Hematopoietic multipotent progenitor cell treated with erythropoietin and hydrocortisone succinate and interleukin-3 and kit ligand, for 4 days (in vitro differentiated cells): ENCODE results near the gene PKD2.
A peak's percentile ranks its signal among the peaks of the same experiment; 100 is the strongest.

ENCODE experiments used
- DNase-seq: peaks from one replicate; pipeline ENCODE4 v3.0.0-alpha.2; 2015

The PKD2 gene

DNA sequence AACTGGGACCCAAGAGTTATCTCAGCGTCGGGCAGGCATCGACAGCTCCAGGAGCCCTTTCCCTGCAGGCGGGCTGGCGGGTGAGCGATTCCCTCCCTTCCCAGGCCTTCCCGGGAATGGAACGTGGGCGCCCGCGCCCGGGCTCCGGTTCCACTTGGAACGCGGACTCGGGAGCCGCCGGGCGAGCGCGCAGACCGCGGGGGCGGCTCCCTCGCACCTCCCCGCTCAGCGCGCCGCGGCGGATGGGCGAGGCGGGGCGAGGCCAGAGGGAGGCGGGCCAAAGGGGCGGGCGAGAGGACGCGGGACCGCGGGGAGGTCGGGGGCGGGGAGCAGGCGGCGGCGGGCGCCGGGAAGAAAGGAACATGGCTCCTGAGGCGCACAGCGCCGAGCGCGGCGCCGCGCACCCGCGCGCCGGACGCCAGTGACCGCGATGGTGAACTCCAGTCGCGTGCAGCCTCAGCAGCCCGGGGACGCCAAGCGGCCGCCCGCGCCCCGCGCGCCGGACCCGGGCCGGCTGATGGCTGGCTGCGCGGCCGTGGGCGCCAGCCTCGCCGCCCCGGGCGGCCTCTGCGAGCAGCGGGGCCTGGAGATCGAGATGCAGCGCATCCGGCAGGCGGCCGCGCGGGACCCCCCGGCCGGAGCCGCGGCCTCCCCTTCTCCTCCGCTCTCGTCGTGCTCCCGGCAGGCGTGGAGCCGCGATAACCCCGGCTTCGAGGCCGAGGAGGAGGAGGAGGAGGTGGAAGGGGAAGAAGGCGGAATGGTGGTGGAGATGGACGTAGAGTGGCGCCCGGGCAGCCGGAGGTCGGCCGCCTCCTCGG is at the start of gene PKD2:
Gene PKD2, plus strand, starts transcription at position 332 of the 818 bp plus-strand sequence. Its CDS starts 99 bp downstream, at position 431.
- DNase-seq, result peak; percentile 92

DNA sequence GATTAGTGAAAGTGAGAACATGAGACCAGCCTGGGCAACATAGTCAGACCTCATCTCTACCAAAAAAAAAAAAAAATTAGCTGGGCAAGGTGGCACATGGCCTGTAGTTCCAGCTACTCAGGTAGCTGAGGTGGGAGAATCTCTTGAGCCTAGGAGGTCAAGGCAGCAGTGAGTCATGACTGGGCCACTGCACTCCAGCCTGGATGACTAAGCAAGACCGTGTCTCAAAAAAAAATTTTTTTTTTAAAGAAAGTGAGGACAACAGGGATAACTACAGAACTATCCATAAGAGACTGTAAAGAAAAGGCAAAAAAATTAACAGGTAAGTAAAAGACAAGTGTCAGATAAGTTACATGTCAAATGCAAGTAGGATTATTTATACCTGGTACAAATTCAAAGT is 45.4 kb upstream of the PKD2 start:
- no peak for DNase-seq

DNA sequence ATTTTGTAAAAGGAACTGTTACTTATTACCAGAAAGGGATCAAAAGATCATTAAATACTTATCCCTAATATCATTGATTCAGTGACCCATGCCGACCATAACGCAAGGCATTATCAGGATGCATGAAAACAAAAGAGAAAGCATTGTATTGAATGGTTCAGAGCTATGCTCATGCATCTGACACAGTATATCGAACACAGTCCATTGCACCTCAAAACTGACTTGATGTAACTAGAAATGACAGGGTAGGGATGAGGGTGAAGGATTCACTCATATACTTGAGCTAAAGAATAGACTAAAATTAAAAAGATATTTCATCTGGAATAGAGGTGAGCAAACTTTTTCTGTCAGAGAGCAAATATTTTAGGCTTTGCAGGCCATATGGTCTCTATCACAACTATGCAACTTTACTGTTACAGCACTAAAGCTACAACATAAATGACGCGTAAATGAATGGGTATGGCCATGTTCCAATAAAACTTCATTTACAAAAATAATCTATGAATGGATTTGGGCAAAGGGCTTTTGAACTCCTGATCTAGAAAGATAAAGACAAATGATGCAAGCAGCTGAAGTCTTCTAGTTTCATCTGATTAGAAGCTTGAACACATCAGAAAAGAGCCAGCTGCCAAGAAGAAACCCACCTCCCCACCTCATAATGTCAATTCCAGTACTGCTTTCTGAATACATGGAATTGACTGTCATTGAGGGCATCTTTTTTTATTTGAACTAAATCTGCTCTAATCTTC is 44.9 kb upstream of the PKD2 start:
- peak; percentile 20 for DNase-seq

DNA sequence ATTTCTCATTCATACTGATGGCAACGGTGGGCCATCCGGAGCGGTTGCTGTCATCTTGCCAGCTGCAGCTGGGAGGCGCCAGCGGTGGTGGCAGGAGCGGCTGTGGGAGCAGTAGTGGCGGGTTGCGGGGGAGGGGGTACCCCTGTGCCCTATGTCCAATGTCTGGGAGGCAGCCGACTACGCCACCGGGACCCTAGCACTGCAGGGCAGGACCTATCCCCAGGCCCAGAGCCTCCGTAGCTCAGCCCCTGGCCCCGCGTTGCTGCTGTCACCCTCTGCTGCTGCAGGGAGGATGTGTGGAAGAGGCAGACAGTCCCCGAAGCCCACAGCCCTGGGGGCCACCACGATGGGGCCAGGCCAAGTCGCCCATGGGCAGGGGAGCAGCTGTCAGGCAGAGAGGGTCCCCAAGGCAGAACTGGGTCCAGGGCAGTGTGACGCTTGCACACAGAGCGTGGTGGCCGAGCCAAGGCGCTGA is 41.9 kb upstream of the PKD2 start:
- DNase-seq, result no peak

DNA sequence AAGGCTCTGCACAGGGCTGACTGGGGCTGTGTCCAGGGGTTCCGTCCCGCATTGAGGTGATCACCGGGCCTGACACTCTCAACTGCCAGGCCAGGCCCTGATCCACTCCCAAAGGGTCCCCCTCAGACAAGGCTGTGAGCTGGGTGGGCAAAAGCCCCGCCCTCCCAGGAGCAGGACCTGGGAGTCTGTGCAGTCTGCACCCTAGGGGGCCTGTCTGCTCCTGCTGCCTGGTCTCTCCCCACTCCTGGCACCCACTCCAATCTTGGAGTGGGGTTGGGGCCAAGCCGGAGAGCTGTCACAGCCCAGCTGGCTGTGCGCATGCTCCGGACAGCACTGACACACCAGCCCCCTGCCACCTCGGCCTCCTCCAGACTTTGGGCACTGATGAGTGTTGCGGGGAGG is 41.3 kb upstream of the PKD2 start:
- no peak for DNase-seq

DNA sequence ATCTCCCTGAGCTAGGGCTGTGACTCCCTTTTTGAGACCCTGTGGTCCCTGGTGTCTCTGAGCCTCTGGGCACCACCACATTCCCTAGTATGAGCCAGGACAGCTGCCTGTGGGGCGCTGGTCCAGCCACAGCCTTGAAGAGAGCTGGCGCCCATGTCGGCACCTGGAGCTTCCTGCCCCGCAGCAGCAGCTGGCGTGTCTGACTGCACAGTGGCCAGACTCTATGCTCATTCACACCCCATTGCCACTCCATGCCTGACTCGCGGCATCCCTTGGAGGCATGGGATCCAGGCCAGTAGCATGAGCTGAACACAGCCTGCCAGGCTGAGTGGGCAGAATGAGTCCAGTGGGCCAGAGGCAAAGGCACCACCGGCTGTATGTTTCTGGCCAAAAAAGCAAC is 40.2 kb upstream of the PKD2 start:
- no peak for DNase-seq

DNA sequence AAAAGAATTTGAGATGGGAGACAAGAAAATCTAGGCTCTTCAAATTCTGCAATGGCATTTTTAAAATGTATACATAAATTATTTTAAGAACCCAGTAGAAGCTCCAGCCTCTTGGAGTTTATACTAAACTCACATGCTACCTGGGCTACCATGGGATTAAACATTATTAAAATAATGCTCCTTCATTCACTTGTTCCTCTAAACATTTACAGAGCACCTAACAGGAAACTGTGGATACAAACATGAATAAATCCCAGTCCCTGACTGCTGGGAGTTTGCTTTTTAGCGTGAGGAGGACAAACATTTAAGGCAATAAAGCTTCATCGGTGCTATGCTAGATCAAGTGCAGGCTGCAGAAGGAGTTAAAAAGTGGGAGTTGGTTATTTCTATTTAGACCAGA is 37.3 kb upstream of the PKD2 start:
- DNase-seq, result no peak

DNA sequence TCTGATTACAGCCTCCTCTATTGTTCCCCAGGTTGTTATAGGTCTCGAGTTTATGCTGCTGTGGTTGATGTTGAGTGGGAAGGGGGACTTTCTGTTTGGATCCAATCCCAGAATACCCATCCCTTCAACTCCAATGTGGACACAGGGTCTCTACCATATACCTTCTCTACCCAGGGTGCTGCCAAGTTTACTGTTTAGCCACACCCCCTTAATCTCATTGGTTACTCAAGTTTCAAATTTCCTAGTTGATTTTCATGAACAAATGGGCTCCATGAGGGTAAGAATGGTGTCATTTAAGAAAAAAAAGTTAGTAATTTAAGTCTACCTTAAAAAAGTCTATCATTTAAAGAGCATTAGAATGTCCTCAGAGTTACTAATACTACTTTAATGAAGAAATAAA is 35.6 kb upstream of the PKD2 start:
- no peak for DNase-seq

DNA sequence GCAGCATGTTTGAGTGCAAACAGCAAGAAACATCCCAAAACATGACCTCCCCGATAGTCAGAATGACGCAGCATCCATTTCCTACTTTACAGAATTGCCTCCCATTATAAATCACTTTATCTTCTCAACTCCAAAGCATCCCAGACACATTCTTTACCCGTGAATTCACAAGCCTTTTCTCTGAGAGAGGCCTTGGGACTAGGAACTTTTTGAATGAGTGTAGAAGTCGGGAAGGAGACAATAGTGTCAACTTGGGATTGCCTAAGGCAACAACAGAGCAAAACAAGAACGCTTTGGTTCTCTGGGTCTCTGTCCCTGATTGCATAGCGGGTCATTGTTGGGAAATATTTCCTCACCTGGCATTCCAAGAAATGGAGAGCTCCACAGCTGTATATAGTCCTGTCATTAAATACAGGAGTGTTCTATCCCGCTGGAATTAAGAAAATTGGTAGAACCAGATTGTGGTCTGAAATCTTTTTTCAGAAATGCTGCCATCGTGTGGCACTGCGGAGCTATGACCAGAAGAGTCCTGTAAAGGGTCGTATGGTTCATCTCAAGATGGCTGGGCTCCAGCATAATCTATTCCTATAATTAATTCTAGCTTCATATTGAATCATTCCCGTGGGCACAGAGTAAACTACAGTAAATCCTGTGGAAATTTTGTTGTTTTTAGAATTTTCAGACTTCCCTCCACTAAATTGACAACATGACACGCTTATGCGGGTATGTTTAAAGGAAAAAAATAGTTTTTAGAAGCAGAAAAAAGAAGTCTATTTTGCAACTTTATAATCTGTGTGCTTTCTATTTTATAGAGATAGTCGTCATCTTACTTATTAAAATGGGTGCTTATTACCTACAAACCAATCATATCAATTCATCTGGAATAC is 33.9 kb upstream of the PKD2 start:
- peak; percentile 79 for DNase-seq

DNA sequence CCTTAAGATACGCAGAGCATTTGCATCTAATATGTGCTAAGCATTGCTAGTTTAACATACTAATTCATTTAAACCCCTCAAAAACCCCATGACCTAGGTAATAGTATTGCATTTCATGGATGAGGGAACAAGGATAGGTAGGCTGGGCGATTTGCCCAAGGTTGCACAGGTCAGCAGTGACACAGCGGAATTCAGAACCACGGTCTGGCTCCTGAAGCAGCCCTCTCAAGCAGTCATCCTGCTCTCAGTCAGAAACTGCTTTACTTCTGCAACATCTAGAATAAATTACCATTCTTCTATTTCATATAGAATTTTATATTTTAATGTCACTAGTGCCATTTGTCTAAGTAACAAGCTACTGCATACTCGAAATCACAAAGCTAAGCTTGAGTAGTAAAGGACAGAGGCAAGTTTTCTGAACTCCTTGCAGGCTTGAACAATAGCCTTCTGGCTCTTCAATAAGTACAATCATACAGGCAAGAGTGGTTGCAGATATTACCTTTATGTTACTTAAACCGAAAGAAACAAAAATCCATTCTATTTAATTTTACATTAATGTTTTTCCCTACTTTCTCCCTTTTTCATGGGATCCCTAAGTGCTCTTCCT is 32.5 kb upstream of the PKD2 start:
- peak; percentile 16 for DNase-seq

DNA sequence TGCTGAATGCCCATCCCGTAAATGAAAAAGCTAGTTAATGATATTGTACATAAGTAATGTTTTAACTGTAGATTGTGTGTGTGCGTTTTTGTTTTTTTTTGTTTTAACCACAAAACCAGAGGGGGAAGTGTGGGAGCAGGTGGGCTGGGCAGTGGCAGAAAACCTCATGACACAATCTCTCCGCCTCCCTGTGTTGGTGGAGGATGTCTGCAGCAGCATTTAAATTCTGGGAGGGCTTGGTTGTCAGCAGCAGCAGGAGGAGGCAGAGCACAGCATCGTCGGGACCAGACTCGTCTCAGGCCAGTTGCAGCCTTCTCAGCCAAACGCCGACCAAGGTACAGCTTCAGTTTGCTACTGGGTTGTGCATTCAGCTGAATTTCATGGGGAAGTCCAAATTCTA is 32.0 kb upstream of the PKD2 start, which contains the start of gene SPP1:
Gene SPP1, plus strand, starts transcription at position 249 of the 400 bp plus-strand sequence. CDS start 1,182 bp downstream, outside the sequence.
- peak; percentile 89 for DNase-seq

DNA sequence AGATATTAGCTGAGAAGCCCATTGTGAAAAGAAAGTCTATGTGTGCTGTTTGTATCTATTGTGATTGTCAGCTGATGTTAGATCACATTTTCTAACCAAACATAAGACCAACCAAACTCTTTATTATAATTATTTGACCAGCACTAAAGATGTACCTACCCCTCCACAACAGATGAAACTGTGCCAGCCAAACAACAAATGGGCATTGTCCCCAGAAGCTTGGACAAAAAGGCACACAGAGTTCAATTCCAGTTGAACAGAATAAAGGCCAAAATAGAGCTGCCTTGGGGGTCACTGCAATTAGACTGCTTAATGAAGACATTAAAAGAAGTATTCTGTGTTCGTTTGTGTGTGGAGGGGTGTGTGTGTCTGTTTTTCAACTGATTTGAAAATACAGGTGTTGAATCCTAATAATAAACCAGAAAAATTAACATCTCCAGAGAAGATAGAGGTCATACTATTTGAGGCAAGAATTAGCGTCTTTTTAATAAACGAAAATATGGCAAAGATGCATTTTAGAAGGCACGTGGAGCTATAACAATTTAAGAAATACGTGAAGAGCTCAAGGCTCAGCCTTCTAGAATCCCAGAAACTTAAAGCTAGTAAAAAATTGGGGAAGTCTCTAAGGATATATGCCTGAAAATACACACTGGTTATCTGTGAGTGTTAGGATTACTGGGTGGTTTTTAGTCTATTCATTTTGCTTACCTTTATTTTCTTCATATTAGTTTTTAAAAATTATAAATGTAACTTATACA is 29.7 kb upstream of the PKD2 start:
- DNase-seq, result no peak

DNA sequence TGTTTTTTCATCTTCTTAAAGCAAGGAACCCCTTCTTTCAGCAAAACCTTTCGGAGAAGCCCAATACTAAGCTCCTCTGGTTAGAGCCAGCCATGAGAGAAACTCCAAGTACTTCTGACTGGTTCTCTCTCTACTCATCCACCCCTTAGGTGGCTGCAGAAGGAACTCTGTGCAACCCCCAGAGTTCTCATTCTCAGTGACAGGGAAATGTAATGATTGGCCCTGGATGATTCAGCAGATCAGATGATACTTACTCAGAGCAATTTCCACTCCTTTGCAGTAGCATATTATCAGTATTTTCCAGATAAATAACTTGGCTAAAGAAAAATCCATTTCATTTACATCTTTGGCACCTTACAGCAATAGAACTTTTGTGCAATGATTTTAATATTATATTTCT is 28.8 kb upstream of the PKD2 start:
- DNase-seq, result peak; percentile 23

DNA sequence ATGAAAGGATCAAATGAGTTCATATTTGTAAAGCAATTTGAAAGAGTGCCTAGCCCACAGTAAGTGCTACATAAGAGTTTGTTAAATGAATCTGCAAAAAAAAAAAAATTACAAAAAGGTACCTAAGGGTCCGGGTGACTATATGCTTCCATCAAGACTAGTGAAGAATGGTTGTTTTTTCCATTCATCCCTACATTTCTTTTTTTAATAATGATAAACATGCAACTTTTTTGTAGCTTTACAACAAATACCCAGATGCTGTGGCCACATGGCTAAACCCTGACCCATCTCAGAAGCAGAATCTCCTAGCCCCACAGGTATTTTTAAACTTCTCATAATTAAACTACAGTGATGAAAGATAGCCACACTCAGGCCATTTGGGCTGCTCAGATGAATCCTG is 27.6 kb upstream of the PKD2 start:
- DNase-seq, result no peak

DNA sequence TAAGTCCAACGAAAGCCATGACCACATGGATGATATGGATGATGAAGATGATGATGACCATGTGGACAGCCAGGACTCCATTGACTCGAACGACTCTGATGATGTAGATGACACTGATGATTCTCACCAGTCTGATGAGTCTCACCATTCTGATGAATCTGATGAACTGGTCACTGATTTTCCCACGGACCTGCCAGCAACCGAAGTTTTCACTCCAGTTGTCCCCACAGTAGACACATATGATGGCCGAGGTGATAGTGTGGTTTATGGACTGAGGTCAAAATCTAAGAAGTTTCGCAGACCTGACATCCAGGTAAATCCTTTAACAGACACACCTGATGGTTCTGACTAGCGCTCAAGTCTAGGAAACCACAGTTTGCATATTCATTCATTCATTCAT is 25.9 kb upstream of the PKD2 start:
- DNase-seq, result no peak

DNA sequence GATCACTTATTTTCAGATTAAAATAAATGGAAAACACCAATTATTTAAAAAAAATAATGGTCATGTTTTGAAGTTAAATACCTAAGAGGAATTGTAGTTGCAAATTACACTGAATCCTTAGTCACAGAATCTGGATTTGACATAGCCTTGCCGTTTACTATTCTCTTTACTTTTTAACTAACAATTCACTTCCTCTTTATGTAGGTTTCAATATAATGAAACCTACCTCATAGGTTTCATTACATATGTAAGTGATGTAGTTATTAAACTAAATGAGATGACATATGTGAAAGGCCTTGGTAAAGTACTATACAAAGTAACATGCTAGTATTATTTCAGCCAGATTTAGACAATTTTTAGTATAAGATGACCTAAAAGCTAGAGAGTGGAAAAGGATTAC is 25.4 kb upstream of the PKD2 start:
- no peak for DNase-seq

DNA sequence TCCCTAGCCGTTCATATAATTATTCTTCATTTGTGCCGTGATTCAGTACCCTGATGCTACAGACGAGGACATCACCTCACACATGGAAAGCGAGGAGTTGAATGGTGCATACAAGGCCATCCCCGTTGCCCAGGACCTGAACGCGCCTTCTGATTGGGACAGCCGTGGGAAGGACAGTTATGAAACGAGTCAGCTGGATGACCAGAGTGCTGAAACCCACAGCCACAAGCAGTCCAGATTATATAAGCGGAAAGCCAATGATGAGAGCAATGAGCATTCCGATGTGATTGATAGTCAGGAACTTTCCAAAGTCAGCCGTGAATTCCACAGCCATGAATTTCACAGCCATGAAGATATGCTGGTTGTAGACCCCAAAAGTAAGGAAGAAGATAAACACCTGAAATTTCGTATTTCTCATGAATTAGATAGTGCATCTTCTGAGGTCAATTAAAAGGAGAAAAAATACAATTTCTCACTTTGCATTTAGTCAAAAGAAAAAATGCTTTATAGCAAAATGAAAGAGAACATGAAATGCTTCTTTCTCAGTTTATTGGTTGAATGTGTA is 24.9 kb upstream of the PKD2 start:
- no peak for DNase-seq

DNA sequence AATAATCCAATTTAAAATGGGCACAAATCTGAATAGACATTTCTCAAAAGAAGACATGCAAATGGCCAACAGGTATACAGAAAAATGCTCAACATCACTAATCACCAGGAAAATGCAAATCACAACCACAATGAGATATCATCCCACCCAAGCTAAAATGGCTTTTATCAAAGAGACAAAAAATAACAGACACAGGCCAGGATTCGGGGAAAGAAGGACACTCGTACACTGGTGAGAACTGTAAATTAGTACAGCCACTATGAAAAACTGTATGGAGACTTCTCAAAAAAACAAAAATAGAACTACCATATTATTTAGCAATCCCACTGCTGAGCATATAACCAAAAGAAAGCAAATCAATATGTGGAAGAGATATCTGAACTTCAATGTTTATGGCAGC is 23.4 kb upstream of the PKD2 start:
- no peak for DNase-seq

DNA sequence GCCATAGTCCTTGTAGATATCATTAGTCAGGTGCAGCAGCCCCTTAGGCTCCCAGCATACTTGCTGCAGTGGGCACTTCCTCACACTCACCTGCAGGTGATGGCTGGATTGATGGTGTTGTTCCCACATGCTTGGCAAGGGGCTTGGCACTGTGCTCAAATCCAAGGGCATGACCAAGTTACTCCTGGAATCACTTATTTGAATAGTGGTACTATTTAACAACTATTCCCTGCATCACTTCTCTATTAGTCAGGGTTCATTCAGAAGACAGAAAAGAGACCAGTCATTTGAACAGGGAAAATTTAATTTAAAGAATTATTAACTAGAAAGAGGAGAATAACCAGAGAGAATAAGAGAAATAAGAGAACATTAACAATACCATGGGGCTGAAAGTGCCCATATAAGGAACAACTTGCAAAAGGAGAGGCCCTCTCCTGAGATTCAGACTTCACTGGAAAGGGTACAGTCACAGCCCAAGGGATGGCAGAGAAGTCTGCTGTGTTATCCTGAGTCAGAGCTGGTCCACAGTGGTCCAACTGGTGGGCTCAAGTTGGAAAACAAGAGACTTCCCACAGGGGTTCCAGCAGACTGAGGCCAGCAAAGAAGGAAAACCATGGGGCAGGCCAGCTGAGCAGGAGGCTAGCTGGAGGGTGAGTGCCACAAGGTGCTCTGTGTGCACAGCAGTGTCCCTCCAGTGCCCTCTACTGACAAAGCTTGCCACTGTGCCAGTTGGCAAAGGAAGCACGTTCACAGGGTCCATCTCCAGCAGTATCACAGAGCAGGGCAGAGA is 22.1 kb upstream of the PKD2 start:
- DNase-seq, result peak; percentile 82

DNA sequence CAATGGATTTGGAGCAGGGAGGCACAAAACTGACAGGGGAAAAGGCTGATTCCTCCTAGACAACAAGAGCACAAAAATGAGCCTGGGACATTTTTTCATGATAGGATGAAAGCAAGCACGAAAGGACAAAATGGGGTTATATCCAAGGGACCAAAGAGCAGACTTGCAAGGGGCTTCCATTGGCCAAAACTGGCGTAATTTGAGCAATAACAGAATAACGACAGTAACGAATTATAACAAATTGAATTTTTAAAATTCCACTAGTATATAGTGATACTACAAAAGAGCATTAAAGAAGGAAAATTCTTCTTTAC is 21.6 kb upstream of the PKD2 start:
- DNase-seq, result no peak

DNA sequence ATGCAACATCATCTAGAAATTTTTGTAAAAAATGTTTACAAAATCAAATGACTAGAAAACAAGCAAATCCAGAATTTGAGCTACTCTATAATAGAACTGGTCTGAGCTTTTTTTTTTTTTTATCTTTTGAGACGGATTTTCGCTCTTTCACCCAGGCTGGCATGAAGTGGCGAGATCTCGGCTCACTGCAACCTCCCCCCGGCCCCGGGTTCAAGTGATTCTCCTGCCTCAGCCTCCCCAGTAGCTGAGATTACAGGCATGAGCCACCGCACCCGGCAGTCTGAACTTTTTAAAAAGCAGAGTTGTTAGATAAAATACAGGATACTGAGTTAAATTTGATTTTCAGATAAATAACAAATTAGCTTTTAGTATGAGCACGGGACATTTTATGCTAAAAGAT is 20.9 kb upstream of the PKD2 start:
- DNase-seq, result no peak
